Transverse colon (tissue), 4 donors: ENCODE results near the gene DUSP3. TPM values are rescaled to one million over a fixed set of nuclear protein-coding genes. Genes with fewer than 3 reads are reported as not detected.

Experiments
- DNase-seq: peaks from one replicate; pipeline ENCODE4 v3.0.0-alpha.2; 2019
- H3K27ac ChIP-seq, 4 donors: fragments of 200-600 bp; sonication (generic); 2 replicates each; pipeline ENCODE4 v1.5.1; 2016 to 2018; ENCODE audit warnings: inconsistent platforms in 4 of 4
- H3K27me3 ChIP-seq: fragments of 200-600 bp; sonication (generic); 2 replicates; pipeline ENCODE4 v1.5.1; 2017; ENCODE audit warnings: inconsistent platforms
- H3K36me3 ChIP-seq, 4 donors: fragments of 200-600 bp; sonication (generic); 2 replicates each; pipeline ENCODE4 v1.5.1; 2017 to 2019; ENCODE audit warnings: inconsistent platforms in 4 of 4
- H3K4me1 ChIP-seq, 4 donors: fragments of 200-600 bp; sonication (generic); 2 replicates each; pipeline ENCODE4 v1.5.1; 2017 to 2020; ENCODE audit warnings: inconsistent platforms in 4 of 4
- H3K4me3 ChIP-seq, 4 donors: fragments of 200-600 bp; sonication (generic); 1 replicate in 1 of 4; 2 replicates in 3 of 4; pipeline versions ENCODE4 v1.5.1 to v1.6.1; 2017 to 2019; ENCODE audit warnings: inconsistent platforms in 4 of 4
- H3K9me3 ChIP-seq, 2 donors: fragments of 200-600 bp; sonication (generic); 2 replicates each; pipeline ENCODE4 v1.5.1; 2017 to 2019; ENCODE audit warnings: inconsistent platforms in 2 of 2
- CTCF ChIP-seq, 5 experiments: fragments of 200-600 bp in 3 of 5; fragments of 450-650 bp in 2 of 5; sonication (generic) in 3 of 5; IDR thresholded peaks; 1 replicate in 2 of 5; 2 replicates in 3 of 5; pipeline ENCODE4 v1.5.1; 2016 to 2017; ENCODE audit warnings: antibody characterized with exemption in 5 of 5, inconsistent platforms in 3 of 5, mild to moderate bottlenecking in 2 of 5, moderate library complexity in 1 of 5
- EP300 ChIP-seq: sonication (generic); formaldehyde crosslinking; IDR thresholded peaks from one replicate; pipeline ENCODE4 v1.6.1; 2017; ENCODE audit warnings: antibody characterized with exemption, low read depth
- POLR2A ChIP-seq: fragments of 450-650 bp; IDR thresholded peaks from one replicate; pipeline ENCODE4 v1.6.1; 2016; ENCODE audit warnings: antibody characterized with exemption, mild to moderate bottlenecking, moderate library complexity
- POLR2AphosphoS5 ChIP-seq, 3 donors: sonication (generic); formaldehyde crosslinking; IDR thresholded peaks; one replicate each; pipeline ENCODE4 v1.6.1; 2016; ENCODE audit warnings: antibody characterized with exemption in 3 of 3
- WGBS, 2 donors: methylation state at CpG; one replicate each; pipeline ENCODE4 v1.1.5; 2018; ENCODE audit warnings: low coverage in 1 of 2; 5-methylcytosine and 5-hydroxymethylcytosine counted together
- in situ Hi-C, 4 donors: fragments of 200-750 bp; cut with MboI; loops; one replicate each; pipeline versions ENCODE4 v1.15.0 to v1.15.1; 2017; ENCODE audit warnings: low sequenced_read_pairs in 3 of 4, low pct_ligation_motif_present in 1 of 4, low pct_unique_long_range_greater_than_20kb in 1 of 4
- intact Hi-C: fragments of 100-400 bp; cut with DNase I; formaldehyde crosslinking; loops from one replicate; pipeline ENCODE4 v1.15.1; 2023; ENCODE audit warnings: low total_unique reads
- total RNA-seq, 4 donors: library from RNA; depleted of rRNA; stranded (reverse); fragments of >200 nt; gene quantifications; one replicate each; pipeline ENCODE4 v1.1.0, GENCODE V29; 2016

Gene DUSP3
- total RNA-seq, 4 donors from 2014 or later: 52.7 to 145 (median 70.9) TPM

DNA sequence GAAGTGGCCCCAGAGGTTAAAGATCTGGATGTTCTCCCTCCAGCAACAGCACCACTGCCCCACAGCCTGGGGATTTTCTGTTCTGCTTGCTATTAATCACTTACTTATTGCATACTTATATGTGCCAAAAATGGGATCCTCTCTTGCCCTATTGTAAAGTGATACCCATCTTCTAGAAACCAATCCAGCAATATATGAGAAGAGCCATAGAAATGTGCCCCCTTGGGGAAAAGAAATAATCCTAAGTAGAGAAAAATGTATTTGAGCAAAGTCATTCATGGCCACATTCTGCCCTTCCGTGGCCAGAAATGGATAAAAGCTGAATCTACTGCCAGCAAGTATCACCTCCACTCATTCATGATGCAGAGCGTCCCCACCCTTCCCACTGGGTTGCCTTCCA lies 41.1 kb downstream of the DUSP3 start:
- no peaks in the 10 kb centered on the region for H3K9me3 ChIP-seq
- H3K27me3 ChIP-seq: no peaks in the 10 kb centered on the region
- no peaks in the 10 kb centered on the region for H3K36me3 ChIP-seq
- in situ Hi-C loops: no loop called here
- intact Hi-C loops: no loop called here
- H3K4me1 ChIP-seq: no peaks in the 10 kb centered on the region
- DNase-seq: no peak
- WGBS, 2 donors: 91% methylated on average over 2 of the region's 2 CpGs; no CpG with 5 or more reads in 1 of the 2 donors
- TF ChIP-seq EP300: no peak
- no peak for TF ChIP-seq POLR2AphosphoS5 (IDR thresholded peaks at IDR 0.05)
- no peak for TF ChIP-seq POLR2A
- no peak for TF ChIP-seq CTCF (IDR thresholded peaks at IDR 0.05)
- H3K4me3 ChIP-seq: no peak overlapping the region
- no peak overlapping the region for H3K27ac ChIP-seq

DNA sequence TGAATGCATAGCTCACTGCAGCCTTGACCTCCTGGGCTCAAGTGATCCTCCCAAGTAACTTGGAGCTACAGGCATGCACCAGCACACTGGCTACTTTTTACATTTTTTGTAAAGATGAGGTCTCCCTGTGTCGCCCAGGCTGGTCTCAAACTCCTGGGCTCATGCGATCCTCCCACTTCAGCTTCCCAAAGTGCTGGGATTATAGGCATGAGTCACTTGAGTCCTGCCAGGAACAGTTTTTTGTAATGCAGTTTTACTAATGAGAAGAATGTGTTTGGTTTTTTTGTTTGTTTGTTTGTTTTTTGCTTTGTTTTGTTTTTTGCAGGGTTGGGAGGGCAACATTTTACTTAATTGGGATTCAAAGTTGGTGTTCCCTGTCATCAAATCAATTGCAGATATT lies 42.4 kb downstream of the DUSP3 start:
- in situ Hi-C loops: no loop called here
- Histone ChIP-seq H3K36me3 (no peaks in the 10 kb centered on the region), H3K27me3 (no peaks in the 10 kb centered on the region), H3K4me3 (no peak overlapping the region), H3K4me1 (no peaks in the 10 kb centered on the region), H3K27ac (no peak overlapping the region), H3K9me3 (no peaks in the 10 kb centered on the region)
- DNase-seq: no peak
- 88% methylated on average over 2 of the region's 2 CpGs; no CpG with 5 or more reads in 1 of the 2 donors for WGBS, 2 donors
- intact Hi-C loops: no loop called here
- no peak for TF ChIP-seq EP300
- no peak for TF ChIP-seq POLR2A
- TF ChIP-seq CTCF (IDR thresholded peaks at IDR 0.05): no peak
- TF ChIP-seq POLR2AphosphoS5 (IDR thresholded peaks at IDR 0.05): no peak

DNA sequence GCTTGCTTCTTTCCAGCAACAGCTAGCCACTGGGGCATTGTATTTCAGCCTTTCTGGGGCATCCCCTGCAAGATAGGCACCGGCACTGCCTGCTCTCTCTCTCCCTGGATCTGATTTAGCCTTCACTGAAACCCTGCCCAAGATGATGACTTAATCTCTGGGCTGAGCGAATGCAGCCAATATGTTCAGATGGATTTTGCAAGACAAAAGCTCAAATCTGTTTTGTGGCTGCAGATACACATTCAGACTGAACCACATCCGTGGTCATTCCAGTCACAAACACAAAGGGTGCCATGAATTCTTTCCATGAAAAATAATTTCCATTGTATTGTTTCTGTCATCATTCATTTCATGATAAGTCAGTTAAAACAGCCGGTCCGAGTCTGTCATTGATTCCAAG lies 44.4 kb downstream of the DUSP3 start:
- in situ Hi-C loops: no loop called here
- TF ChIP-seq CTCF (IDR thresholded peaks at IDR 0.05) (no peak), POLR2AphosphoS5 (IDR thresholded peaks at IDR 0.05) (no peak), POLR2A (no peak), EP300 (no peak)
- 69 to 100% methylated on average over 2 to 5 of the region's 5 CpGs for WGBS, 2 donors

GRCh38 chr17:43733956-43734355 lies 44.8 kb downstream of the DUSP3 start:
- Histone ChIP-seq H3K27me3 (no peaks in the 10 kb centered on the region), H3K4me3 (no peak overlapping the region), H3K9me3 (no peaks in the 10 kb centered on the region), H3K27ac (no peak overlapping the region), H3K36me3 (no peaks in the 10 kb centered on the region), H3K4me1 (no peaks in the 10 kb centered on the region)
- in situ Hi-C loops: no loop called here
- TF ChIP-seq POLR2AphosphoS5 (IDR thresholded peaks at IDR 0.05) (no peak), POLR2A (no peak), CTCF (IDR thresholded peaks at IDR 0.05) (no peak), EP300 (no peak)
- DNase-seq: no peak
- WGBS, 2 donors: 100% methylated on average over 1 of the region's 1 CpG; no CpG with 5 or more reads in 1 of the 2 donors
- intact Hi-C loops: no loop called here

More for the DNA sequence above, 44.4 kb downstream of the DUSP3 start:
- Histone ChIP-seq H3K36me3 (no peaks in the 10 kb centered on the region), H3K4me3 (no peak overlapping the region), H3K9me3 (no peaks in the 10 kb centered on the region), H3K4me1 (no peaks in the 10 kb centered on the region), H3K27ac (no peak overlapping the region), H3K27me3 (no peaks in the 10 kb centered on the region)
- intact Hi-C loops: no loop called here
- DNase-seq: no peak
